PC-3 (cell line): ENCODE measurements around the gene RFPL1. TPM values are rescaled to one million over a fixed set of nuclear protein-coding genes. Genes with fewer than 3 reads are reported as not detected.
"Not testable (repeated sequence)": the region's sequence is repeated elsewhere in the genome, so short reads cannot be mapped to it uniquely, and the experiment has no call there.

ENCODE experiments used
- ATAC-seq: fragments of 200-7000 bp; cut with Tn5 transposase; 2 replicates; pipeline ENCODE4 v1.9.1; 2020; ENCODE audit warnings: mild to moderate bottlenecking, moderate library complexity
- BruUV-seq: library from RNA; stranded (reverse); fragments of 400-500 nt; replicated peaks from 2 replicates; lab custom pipeline; 2021; lab: Mats Ljungman, UMichigan
- CTCF ChIA-PET: fragments of 300-600 bp; sonication (Branson Sonifier 250); formaldehyde crosslinking; loops from one replicate; lab custom pipeline; 2022; ENCODE audit warnings: antibody characterized with exemption; lab: Charles Lee
- POLR2A ChIA-PET: fragments of 300-600 bp; sonication (Branson Sonifier 250); formaldehyde crosslinking; loops from one replicate; lab custom pipeline; 2022; ENCODE audit warnings: antibody characterized with exemption; ENCODE audit not compliant: unreplicated experiment; lab: Charles Lee
- DNase-seq: peaks from one replicate; pipeline ENCODE4 v3.0.0-alpha.2; 2015
- H2AFZ ChIP-seq: fragments of 300-600 bp; sonication (generic); 2 replicates; pipeline ENCODE4 v1.6.0; 2016; ENCODE audit warnings: antibody characterized with exemption, low read length
- H3F3A ChIP-seq: fragments of 300-600 bp; sonication (generic); one replicate; pipeline ENCODE4 v1.6.0; 2017; ENCODE audit warnings: antibody characterized with exemption, low read length, control low read depth, mild to moderate bottlenecking; ENCODE audit not compliant: unreplicated experiment
- H3K27ac ChIP-seq: fragments of 300-600 bp; sonication (generic); 2 replicates; pipeline ENCODE4 v1.5.1; 2016; ENCODE audit warnings: mild to moderate bottlenecking, low read length
- H3K27me3 ChIP-seq: fragments of 300-600 bp; sonication (generic); 2 replicates; pipeline ENCODE4 v1.6.1; 2016; ENCODE audit warnings: low read length, mixed read lengths
- H3K36me3 ChIP-seq: fragments of 300-600 bp; sonication (generic); 2 replicates; pipeline ENCODE4 v1.6.1; 2016; ENCODE audit warnings: low read depth, mixed run types, low read length, mixed read lengths
- H3K4me1 ChIP-seq: fragments of 300-600 bp; sonication (generic); 2 replicates; pipeline ENCODE4 v1.5.1; 2016; ENCODE audit warnings: low read length; ENCODE audit not compliant: insufficient read depth
- H3K4me2 ChIP-seq: fragments of 300-600 bp; sonication (generic); 2 replicates; pipeline ENCODE4 v1.6.0; 2016; ENCODE audit warnings: low read length
- H3K4me3 ChIP-seq: fragments of 300-600 bp; sonication (generic); 2 replicates; pipeline ENCODE4 v1.5.1; 2016; ENCODE audit warnings: mild to moderate bottlenecking, low read length, mixed read lengths
- H3K79me2 ChIP-seq: fragments of 300-600 bp; sonication (generic); 2 replicates; pipeline ENCODE4 v1.6.1; 2017; ENCODE audit warnings: low read length, mixed read lengths
- H3K9ac ChIP-seq: fragments of 300-600 bp; sonication (generic); 2 replicates; pipeline ENCODE4 v1.6.0; 2016; ENCODE audit warnings: mild to moderate bottlenecking, low read length
- H3K9me2 ChIP-seq: fragments of 300-600 bp; sonication (generic); replicated peaks from 2 replicates; pipeline ENCODE4 v1.6.1; 2016; ENCODE audit warnings: mixed run types, low read length, mixed read lengths
- H3K9me3 ChIP-seq: fragments of 300-600 bp; sonication (generic); 2 replicates; pipeline ENCODE4 v1.6.1; 2016; ENCODE audit warnings: low read length, mixed read lengths
- H4K20me1 ChIP-seq: fragments of 300-600 bp; sonication (generic); 2 replicates; pipeline ENCODE4 v1.6.1; 2016; ENCODE audit warnings: low read length, mixed read lengths
- CTCF ChIP-seq: fragments of 300-600 bp; sonication (generic); conservative IDR thresholded peaks from 2 replicates; pipeline ENCODE4 v1.5.1; 2017; ENCODE audit warnings: antibody characterized with exemption, low read depth, mild to moderate bottlenecking, low read length
- EZH2 ChIP-seq: fragments of 300-600 bp; sonication (generic); IDR thresholded peaks from one replicate; pipeline ENCODE4 v1.6.1; 2017; ENCODE audit warnings: antibody characterized with exemption, mild to moderate bottlenecking, low read length; ENCODE audit not compliant: unreplicated experiment
- EZH2phosphoT487 ChIP-seq: fragments of 300-600 bp; sonication (generic); IDR thresholded peaks from 2 replicates; pipeline ENCODE4 v1.6.1; 2018; ENCODE audit warnings: mild to moderate bottlenecking, antibody characterized with exemption, low read length, borderline replicate concordance
- intact Hi-C: fragments of 100-400 bp; cut with micrococcal nuclease; formaldehyde crosslinking; loops from 2 replicates; pipeline ENCODE4 v1.9.0; 2023
- total RNA-seq: library from RNA; depleted of rRNA; stranded (reverse); fragments of >200 nt; gene quantifications from 2 replicates; pipeline ENCODE4 v1.2.3, GENCODE V29; 2014

The RFPL1 gene
- total RNA-seq, 1 experiment from 2014 or later, result not detected

GRCh38 chr22:29485448-29485847, 47.1 kb downstream of the RFPL1 start:
- no TSS peak for BruUV-seq

GRCh38 chr22:29487426-29487986, 49.1 kb downstream of the RFPL1 start:
- TF ChIP-seq CTCF, result no peak
- Histone ChIP-seq H3K36me3 (no peaks in the 10 kb centered on the region), H3K4me3 (no peak overlapping the region), H3K27ac (no peak overlapping the region), H3K79me2 (no peaks in the 10 kb centered on the region), H3F3A (no peaks in the 10 kb centered on the region), H3K9me3 (no peaks in the 10 kb centered on the region), H3K9ac (no peak overlapping the region), H3K9me2 (no peaks in the 10 kb centered on the region), H3K27me3 (no peaks in the 10 kb centered on the region), H4K20me1 (no peaks in the 10 kb centered on the region), H2AFZ (no peak overlapping the region), H3K4me1 (no peaks in the 10 kb centered on the region), H3K4me2 (no peak overlapping the region)
- POLR2A ChIA-PET, result interaction anchor here (0.7 kb wide), 1 partner anchor 256 kb away, joined by 6 read pairs; no protein-coding TSS in a partner anchor
- ATAC-seq (no peak), DNase-seq (no peak)
- CTCF ChIA-PET, result no interaction called here
- intact Hi-C loops, result no loop called here
- BruUV-seq, result no TSS peak

More at GRCh38 chr22:29485448-29485847, 47.1 kb downstream of the RFPL1 start:
- no peaks in the 10 kb centered on the region for H3K36me3 ChIP-seq
- no peak for TF ChIP-seq EZH2phosphoT487
- no peak for TF ChIP-seq EZH2
- TF ChIP-seq CTCF, result no peak
- no peak overlapping the region for H3K4me2 ChIP-seq
- no peak overlapping the region for H3K9ac ChIP-seq
- H3K27me3 ChIP-seq, result no peaks in the 10 kb centered on the region
- no peaks in the 10 kb centered on the region for H4K20me1 ChIP-seq
- no peaks in the 10 kb centered on the region for H3K4me1 ChIP-seq
- H3K9me2 ChIP-seq, result no peaks in the 10 kb centered on the region
- H3K4me3 ChIP-seq, result no peak overlapping the region
- CTCF ChIA-PET, result no interaction called here
- POLR2A ChIA-PET, result no interaction called here
- no peaks in the 10 kb centered on the region for H3K79me2 ChIP-seq
- no peaks in the 10 kb centered on the region for H3K9me3 ChIP-seq
- intact Hi-C loops, result no loop called here
- ATAC-seq (no peak), DNase-seq (no peak)
- no peak overlapping the region for H2AFZ ChIP-seq
- H3K27ac ChIP-seq, result no peak overlapping the region
- no peaks in the 10 kb centered on the region for H3F3A ChIP-seq

GRCh38 chr22:29489127-29489780, 50.9 kb downstream of the RFPL1 start:
- BruUV-seq, H3K4me1 ChIP-seq, H3K27ac ChIP-seq, H3K4me2 ChIP-seq, H3K9me2 ChIP-seq, H2AFZ ChIP-seq, H3K36me3 ChIP-seq, H3K27me3 ChIP-seq, H3K79me2 ChIP-seq, H3K4me3 ChIP-seq, CTCF ChIA-PET, H3K9ac ChIP-seq, H3K9me3 ChIP-seq, intact Hi-C loops, H3F3A ChIP-seq, DNase-seq, H4K20me1 ChIP-seq, ATAC-seq, POLR2A ChIA-PET: not testable (repeated sequence)
